Lower leg skin (tissue), 4 donors: ENCODE measurements around the gene RPL7L1. TPM values are rescaled to one million over a fixed set of nuclear protein-coding genes. Genes with fewer than 3 reads are reported as not detected.

ENCODE experiments used
- DNase-seq, 2 donors: peaks; one replicate each; pipeline ENCODE4 v3.0.0-alpha.2; 2019; ENCODE audit warnings: low spot score in 2 of 2
- H3K4me3 ChIP-seq: fragments of 200-600 bp; sonication (generic); 2 replicates; pipeline ENCODE4 v1.5.1; 2017; ENCODE audit warnings: mild to moderate bottlenecking, low read depth; ENCODE audit not compliant: poor library complexity, severe bottlenecking
- CTCF ChIP-seq, 3 donors: fragments of 450-650 bp; IDR thresholded peaks; one replicate each; pipeline ENCODE4 v1.5.1; 2016; ENCODE audit warnings: antibody characterized with exemption in 3 of 3, mild to moderate bottlenecking in 3 of 3, moderate library complexity in 2 of 3
- POLR2A ChIP-seq, 2 donors: fragments of 450-650 bp; IDR thresholded peaks; one replicate each; pipeline ENCODE4 v1.6.1; 2016 to 2017; ENCODE audit warnings: antibody characterized with exemption in 2 of 2, mild to moderate bottlenecking in 1 of 2, moderate library complexity in 1 of 2
- WGBS, 2 donors: methylation state at CpG; one replicate each; pipeline ENCODE4 v1.1.5; 2018; 5-methylcytosine and 5-hydroxymethylcytosine counted together
- intact Hi-C: fragments of 100-400 bp; cut with DNase I; formaldehyde crosslinking; loops from one replicate; pipeline ENCODE4 v1.15.0; 2023; ENCODE audit warnings: low total_unique reads
- total RNA-seq, 4 donors: library from RNA; depleted of rRNA; stranded (reverse); fragments of >200 nt; gene quantifications; one replicate each; pipeline ENCODE4 v1.1.0, GENCODE V29; 2016

The RPL7L1 gene
- total RNA-seq, 4 donors from 2014 or later = 73.4 to 95.9 (median 80.9) TPM

- WGBS, 2 donors = 1% methylated on average over 16 of the region's 16 CpGs
- no peak for TF ChIP-seq CTCF (IDR thresholded peaks at IDR 0.05)
- TF ChIP-seq POLR2A (IDR thresholded peaks at IDR 0.05) = no peak
- peak overlapping the region; percentile 64 for H3K4me3 ChIP-seq
- peak in 1 of 2 donors; percentile 24 for DNase-seq
- intact Hi-C loops = loop anchor here (10.0 kb wide), 1 partner anchor 215 kb away; no protein-coding TSS in a partner anchor
Measured at GRCh38 chr6:42929821-42930360, 50.5 kb downstream of the RPL7L1 start.

GRCh38 chr6:42932412-42932811 lies 53.0 kb downstream of the RPL7L1 start:
- intact Hi-C loops = no loop called here
- TF ChIP-seq CTCF (IDR thresholded peaks at IDR 0.05) (no peak), POLR2A (IDR thresholded peaks at IDR 0.05) (no peak)
- no peak overlapping the region for H3K4me3 ChIP-seq

GRCh38 chr6:42933205-42933604 lies 53.8 kb downstream of the RPL7L1 start:
- WGBS, 2 donors = 51 to 64% methylated on average over 3 of the region's 3 CpGs
- TF ChIP-seq CTCF (IDR thresholded peaks at IDR 0.05) (no peak), POLR2A (IDR thresholded peaks at IDR 0.05) (no peak)
- DNase-seq = no peak
- H3K4me3 ChIP-seq = no peak overlapping the region
- intact Hi-C loops = no loop called here

More at GRCh38 chr6:42932412-42932811, 53.0 kb downstream of the RPL7L1 start:
- no peak for DNase-seq
- 74 to 87% methylated on average over 3 of the region's 3 CpGs for WGBS, 2 donors

GRCh38 chr6:42935322-42935721 lies 55.9 kb downstream of the RPL7L1 start:
- no peak overlapping the region for H3K4me3 ChIP-seq
- TF ChIP-seq CTCF (IDR thresholded peaks at IDR 0.05) (no peak), POLR2A (IDR thresholded peaks at IDR 0.05) (no peak)
- intact Hi-C loops = no loop called here
- WGBS, 2 donors = 90 to 92% methylated on average over 7 of the region's 7 CpGs
- no peak for DNase-seq

- H3K4me3 ChIP-seq = no peak overlapping the region
- 94 to 95% methylated on average over 11 of the region's 11 CpGs for WGBS, 2 donors
Measured at GRCh38 chr6:42936398-42936797, 57.0 kb downstream of the RPL7L1 start.

More at GRCh38 chr6:42936398-42936797, 57.0 kb downstream of the RPL7L1 start:
- DNase-seq = no peak
- no peak for TF ChIP-seq POLR2A (IDR thresholded peaks at IDR 0.05)
- TF ChIP-seq CTCF (IDR thresholded peaks at IDR 0.05) = no peak
- intact Hi-C loops = no loop called here
